H9 (cell line): Measurements from ENCODE around the gene CELF4. TPM values are rescaled to one million over a fixed set of nuclear protein-coding genes. Genes with fewer than 3 reads are reported as not detected.

ENCODE experiments used
- DNase-seq: peaks from one replicate; pipeline ENCODE4 v3.0.0-alpha.2; 2017
- H2AFZ ChIP-seq: one replicate; pipeline ENCODE4 v1.6.1; 2013; ENCODE audit warnings: mild to moderate bottlenecking, low read length, control low read depth, moderate library complexity
- H2AK5ac ChIP-seq: 2 replicates; pipeline ENCODE4 v1.6.1; 2013; ENCODE audit warnings: low read length, control low read depth, mixed read lengths; ENCODE audit not compliant: insufficient read length
- H2BK120ac ChIP-seq: one replicate; pipeline ENCODE4 v1.6.1; 2013; ENCODE audit warnings: low read depth, mild to moderate bottlenecking, low read length, control low read depth, inconsistent platforms; ENCODE audit not compliant: poor library complexity, severe bottlenecking
- H2BK12ac ChIP-seq: 2 replicates; pipeline ENCODE4 v1.6.1; 2013; ENCODE audit warnings: low read length, control low read depth, mixed read lengths, low read depth; ENCODE audit not compliant: insufficient read length
- H2BK15ac ChIP-seq: 2 replicates; pipeline ENCODE4 v1.6.1; 2013; ENCODE audit warnings: low read depth, low read length, control low read depth
- H2BK20ac ChIP-seq: one replicate; pipeline ENCODE4 v1.6.1; 2013; ENCODE audit warnings: low read depth, mild to moderate bottlenecking, low read length, control low read depth, inconsistent platforms; ENCODE audit not compliant: poor library complexity, severe bottlenecking
- H2BK5ac ChIP-seq: 2 replicates; pipeline ENCODE4 v1.6.1; 2013; ENCODE audit warnings: low read length, control low read depth, mixed read lengths; ENCODE audit not compliant: insufficient read length
- H3K14ac ChIP-seq: 2 replicates; pipeline ENCODE4 v1.6.1; 2013; ENCODE audit warnings: low read length, control low read depth; ENCODE audit not compliant: insufficient read depth
- H3K18ac ChIP-seq: 2 replicates; pipeline ENCODE4 v1.6.1; 2013; ENCODE audit warnings: low read depth, mild to moderate bottlenecking, mixed read lengths, low read length, control low read depth; ENCODE audit not compliant: insufficient read length
- H3K23ac ChIP-seq: 2 replicates; pipeline ENCODE4 v1.6.1; 2013; ENCODE audit warnings: low read length, control low read depth, mixed read lengths, low read depth; ENCODE audit not compliant: insufficient read length
- H3K23me2 ChIP-seq: 2 replicates; pipeline ENCODE4 v1.6.1; 2013; ENCODE audit warnings: low read depth, mild to moderate bottlenecking, mixed read lengths, low read length, control low read depth; ENCODE audit not compliant: insufficient read length, poor library complexity, severe bottlenecking
- H3K27ac ChIP-seq: 2 replicates; pipeline ENCODE4 v1.5.1; 2013; ENCODE audit warnings: low read length, control low read depth, mixed read lengths, low read depth; ENCODE audit not compliant: insufficient read length
- H3K27me3 ChIP-seq: 2 replicates; pipeline ENCODE4 v1.6.1; 2013; ENCODE audit warnings: low read length, control low read depth, inconsistent platforms; ENCODE audit not compliant: insufficient read depth
- H3K4ac ChIP-seq: 2 replicates; pipeline ENCODE4 v1.6.1; 2013; ENCODE audit warnings: low read depth, mild to moderate bottlenecking, control low read depth, inconsistent platforms, low read length, moderate library complexity
- H3K4me1 ChIP-seq: 2 replicates; pipeline ENCODE4 v1.6.1; 2013; ENCODE audit warnings: low read length, control low read depth, inconsistent platforms; ENCODE audit not compliant: insufficient read depth
- H3K4me2 ChIP-seq: 2 replicates; pipeline ENCODE4 v1.6.1; 2013; ENCODE audit warnings: low read length, control low read depth, mixed read lengths; ENCODE audit not compliant: insufficient read length, insufficient read depth
- H3K56ac ChIP-seq: 2 replicates; pipeline ENCODE4 v1.6.1; 2013; ENCODE audit warnings: low read depth, mild to moderate bottlenecking, mixed read lengths, low read length, control low read depth; ENCODE audit not compliant: insufficient read length
- H3K79me1 ChIP-seq: 2 replicates; pipeline ENCODE4 v1.6.1; 2013; ENCODE audit warnings: low read depth, mild to moderate bottlenecking, moderate library complexity, low read length, control low read depth, inconsistent platforms; ENCODE audit not compliant: insufficient read depth, poor library complexity, severe bottlenecking
- H3K79me2 ChIP-seq: 2 replicates; pipeline ENCODE4 v1.6.1; 2013; ENCODE audit warnings: low read length, control low read depth, inconsistent platforms; ENCODE audit not compliant: insufficient read depth
- H3K9ac ChIP-seq: 2 replicates; pipeline ENCODE4 v1.6.1; 2013; ENCODE audit warnings: low read length, control low read depth, mixed read lengths; ENCODE audit not compliant: insufficient read length; ENCODE audit errors: extremely low read depth
- H3K9me3 ChIP-seq: one replicate; pipeline ENCODE4 v1.6.1; 2013; ENCODE audit warnings: low read depth, low read length, inconsistent platforms; ENCODE audit not compliant: control insufficient read depth
- H3T11ph ChIP-seq: one replicate; pipeline ENCODE4 v1.6.1; 2013; ENCODE audit warnings: mild to moderate bottlenecking, low read length, control low read depth, inconsistent platforms
- H4K20me1 ChIP-seq: one replicate; pipeline ENCODE4 v1.6.1; 2013; ENCODE audit not compliant: control insufficient read depth, insufficient read length, insufficient read depth
- H4K5ac ChIP-seq: 2 replicates; pipeline ENCODE4 v1.6.1; 2013; ENCODE audit warnings: low read depth, mild to moderate bottlenecking, mixed read lengths, low read length, control low read depth; ENCODE audit not compliant: insufficient read length
- H4K8ac ChIP-seq: replicated peaks from 2 replicates; pipeline ENCODE4 v1.6.1; 2013; ENCODE audit warnings: low read length, control low read depth, mixed read lengths, low read depth; ENCODE audit not compliant: insufficient read length
- H4K91ac ChIP-seq: 2 replicates; pipeline ENCODE4 v1.6.1; 2013; ENCODE audit warnings: low read depth, mild to moderate bottlenecking, moderate library complexity, mixed read lengths, low read length, control low read depth; ENCODE audit not compliant: insufficient read length
- H3K27ac Mint-ChIP-seq, 3 experiments: 2 replicates in 2 of 3; 3 replicates in 1 of 3; pipeline ENCODE4 v1.8.0; 2020 to 2021; ENCODE audit warnings: mixed read lengths in 3 of 3, mild to moderate bottlenecking in 1 of 3, moderate library complexity in 1 of 3
- H3K27me3 Mint-ChIP-seq: 2 replicates; pipeline ENCODE4 v1.8.0; 2021; ENCODE audit warnings: low read depth, mild to moderate bottlenecking, moderate library complexity, mixed read lengths
- H3K36me3 Mint-ChIP-seq, 3 experiments: 2 replicates in 2 of 3; 3 replicates in 1 of 3; pipeline ENCODE4 v1.8.0; 2020 to 2021; ENCODE audit warnings: low read depth in 3 of 3, mixed read lengths in 3 of 3; ENCODE audit not compliant: insufficient read depth in 1 of 3
- H3K4me1 Mint-ChIP-seq, 2 experiments: 2 replicates each; pipeline ENCODE4 v1.8.0; 2020; ENCODE audit warnings: mixed read lengths in 2 of 2
- H3K4me3 Mint-ChIP-seq, 2 experiments: 2 replicates in 1 of 2; 3 replicates in 1 of 2; pipeline ENCODE4 v1.8.0; 2020 to 2021; ENCODE audit warnings: mild to moderate bottlenecking in 2 of 2, mixed read lengths in 2 of 2, moderate library complexity in 1 of 2
- H3K9me3 Mint-ChIP-seq, 2 experiments: 2 replicates in 1 of 2; 3 replicates in 1 of 2; pipeline ENCODE4 v1.8.0; 2020; ENCODE audit warnings: mild to moderate bottlenecking in 2 of 2, mixed read lengths in 2 of 2, moderate library complexity in 1 of 2
- WGBS: extraction: QIAGEN DNeasy Blood & Tissue Kit; methylation state at CpG from one replicate; pipeline ENCODE4 v1.1.7; 2013; ENCODE audit warnings: missing lambda C conversion rate, low lambda C conversion rate, mixed read lengths; ENCODE audit not compliant: insufficient read length; ENCODE audit errors: extremely low coverage; 5-methylcytosine and 5-hydroxymethylcytosine counted together
- total RNA-seq: library from RNA; stranded (reverse); gene quantifications from 2 replicates; pipeline ENCODE4 v1.2.1, GENCODE V29; 2021
- TF ChIP-seq, protein P1 (sequence below): fragments of 200-600 bp; sonication (generic); conservative IDR thresholded peaks from 3 replicates; pipeline ENCODE4 v1.8.0; 2021; ENCODE audit warnings: antibody characterized with exemption, mild to moderate bottlenecking

CELF4 gene
- total RNA-seq, 1 experiment from 2014 or later, result 1.1 TPM

DNA sequence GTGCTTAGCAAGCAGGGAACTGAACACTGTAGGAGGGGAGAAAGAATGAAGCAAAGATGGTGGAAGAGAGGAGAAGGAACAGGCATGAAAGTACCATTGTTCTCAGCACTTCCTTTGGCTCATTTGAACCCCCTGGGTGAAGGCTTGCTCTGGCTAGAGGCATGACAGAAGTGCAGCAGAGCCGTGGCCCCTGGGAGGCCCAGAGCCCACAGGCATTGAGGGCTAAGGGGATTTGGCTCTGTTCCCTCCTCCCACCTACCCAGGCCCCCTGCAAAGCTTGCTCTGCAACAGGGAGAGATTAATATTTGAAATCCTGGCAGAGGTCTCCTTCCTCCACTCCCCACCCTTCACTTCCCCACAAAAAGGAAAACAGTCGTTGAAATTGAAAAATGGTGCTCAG, 262.6 kb downstream of the CELF4 start:
- no peaks in the 10 kb centered on the region for H3K79me1 ChIP-seq
- H3K4me1 Mint-ChIP-seq, result peaks cover 19 to 34% of the 10 kb centered on the region in 2 experiments
- H3K27me3 Mint-ChIP-seq, result peaks cover 9% of the 10 kb centered on the region
- no peak overlapping the region for H3K27ac Mint-ChIP-seq
- H2BK5ac ChIP-seq, result no peak overlapping the region
- no peaks in the 10 kb centered on the region for H3K9me3 Mint-ChIP-seq
- DNase-seq, result no peak
- H3K23me2 ChIP-seq, result no peaks in the 10 kb centered on the region
- H2AK5ac ChIP-seq, result no peak overlapping the region
- H3K9ac ChIP-seq, result no peak overlapping the region
- no peak overlapping the region for H3K14ac ChIP-seq
- H4K8ac ChIP-seq, result no peak overlapping the region
- H3K4ac ChIP-seq, result no peak overlapping the region
- no peak overlapping the region for H3K23ac ChIP-seq
- H2BK120ac ChIP-seq, result no peak overlapping the region
- no peak overlapping the region for H4K91ac ChIP-seq
- H3K18ac ChIP-seq, result no peak overlapping the region
- no peak overlapping the region for H2AFZ ChIP-seq
- no peak overlapping the region for H2BK12ac ChIP-seq
- no peak overlapping the region for H3T11ph ChIP-seq
- no peak overlapping the region for H3K27ac ChIP-seq
- no peaks in the 10 kb centered on the region for H3K79me2 ChIP-seq
- no peaks in the 10 kb centered on the region for H3K27me3 ChIP-seq
- no peaks in the 10 kb centered on the region for H3K9me3 ChIP-seq
- no peaks in the 10 kb centered on the region for H3K4me1 ChIP-seq
- H4K5ac ChIP-seq, result no peak overlapping the region
- no peaks in the 10 kb centered on the region for H4K20me1 ChIP-seq
- no peaks in the 10 kb centered on the region for H3K36me3 Mint-ChIP-seq
- H2BK15ac ChIP-seq, result no peak overlapping the region
- H3K4me2 ChIP-seq, result no peak overlapping the region
- no peak overlapping the region for H3K56ac ChIP-seq
- no peak overlapping the region for H2BK20ac ChIP-seq
- no peak overlapping the region for H3K4me3 Mint-ChIP-seq
- no CpG with 5 or more reads among the region's 2 CpGs for WGBS
- TF ChIP-seq, protein P1, sequence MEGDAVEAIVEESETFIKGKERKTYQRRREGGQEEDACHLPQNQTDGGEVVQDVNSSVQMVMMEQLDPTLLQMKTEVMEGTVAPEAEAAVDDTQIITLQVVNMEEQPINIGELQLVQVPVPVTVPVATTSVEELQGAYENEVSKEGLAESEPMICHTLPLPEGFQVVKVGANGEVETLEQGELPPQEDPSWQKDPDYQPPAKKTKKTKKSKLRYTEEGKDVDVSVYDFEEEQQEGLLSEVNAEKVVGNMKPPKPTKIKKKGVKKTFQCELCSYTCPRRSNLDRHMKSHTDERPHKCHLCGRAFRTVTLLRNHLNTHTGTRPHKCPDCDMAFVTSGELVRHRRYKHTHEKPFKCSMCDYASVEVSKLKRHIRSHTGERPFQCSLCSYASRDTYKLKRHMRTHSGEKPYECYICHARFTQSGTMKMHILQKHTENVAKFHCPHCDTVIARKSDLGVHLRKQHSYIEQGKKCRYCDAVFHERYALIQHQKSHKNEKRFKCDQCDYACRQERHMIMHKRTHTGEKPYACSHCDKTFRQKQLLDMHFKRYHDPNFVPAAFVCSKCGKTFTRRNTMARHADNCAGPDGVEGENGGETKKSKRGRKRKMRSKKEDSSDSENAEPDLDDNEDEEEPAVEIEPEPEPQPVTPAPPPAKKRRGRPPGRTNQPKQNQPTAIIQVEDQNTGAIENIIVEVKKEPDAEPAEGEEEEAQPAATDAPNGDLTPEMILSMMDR, result no peak
